ENCODE measurements around the gene ALAS1.

DNA sequence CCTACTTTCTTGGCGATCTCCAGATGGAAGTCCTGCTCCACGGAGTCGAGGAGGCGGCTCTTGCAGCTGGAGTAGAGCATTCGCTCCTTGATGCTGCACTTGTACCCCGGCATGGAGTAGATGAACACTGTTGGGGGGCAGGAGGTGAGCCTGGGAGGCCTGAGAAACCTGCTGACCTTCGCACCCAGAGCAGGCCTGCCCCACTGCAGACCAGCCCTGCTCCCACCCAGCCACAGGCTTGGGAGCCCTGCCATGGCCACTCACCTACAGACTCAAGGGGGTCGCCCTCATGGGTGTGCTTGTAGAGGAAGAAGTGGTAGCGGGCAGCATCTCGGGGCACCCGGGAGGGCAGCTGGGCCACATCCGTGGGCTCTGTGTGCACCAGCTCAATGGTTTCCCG, 31.7 kb downstream of the ALAS1 start:
- TF ChIP-seq, protein P1, sequence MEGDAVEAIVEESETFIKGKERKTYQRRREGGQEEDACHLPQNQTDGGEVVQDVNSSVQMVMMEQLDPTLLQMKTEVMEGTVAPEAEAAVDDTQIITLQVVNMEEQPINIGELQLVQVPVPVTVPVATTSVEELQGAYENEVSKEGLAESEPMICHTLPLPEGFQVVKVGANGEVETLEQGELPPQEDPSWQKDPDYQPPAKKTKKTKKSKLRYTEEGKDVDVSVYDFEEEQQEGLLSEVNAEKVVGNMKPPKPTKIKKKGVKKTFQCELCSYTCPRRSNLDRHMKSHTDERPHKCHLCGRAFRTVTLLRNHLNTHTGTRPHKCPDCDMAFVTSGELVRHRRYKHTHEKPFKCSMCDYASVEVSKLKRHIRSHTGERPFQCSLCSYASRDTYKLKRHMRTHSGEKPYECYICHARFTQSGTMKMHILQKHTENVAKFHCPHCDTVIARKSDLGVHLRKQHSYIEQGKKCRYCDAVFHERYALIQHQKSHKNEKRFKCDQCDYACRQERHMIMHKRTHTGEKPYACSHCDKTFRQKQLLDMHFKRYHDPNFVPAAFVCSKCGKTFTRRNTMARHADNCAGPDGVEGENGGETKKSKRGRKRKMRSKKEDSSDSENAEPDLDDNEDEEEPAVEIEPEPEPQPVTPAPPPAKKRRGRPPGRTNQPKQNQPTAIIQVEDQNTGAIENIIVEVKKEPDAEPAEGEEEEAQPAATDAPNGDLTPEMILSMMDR (conservative IDR thresholded peaks at IDR 0.05; ENCODE audit: low read length), result no peak
- TF ChIP-seq EZH2phosphoT487 (IDR thresholded peaks at IDR 0.05; ENCODE audit: borderline replicate concordance, low read depth, low read length), result no peak

Measured in OCI-LY7 (cell line).